ENCODE results near the gene SNN.

GRCh38 chr16:11651796-11652195, 16.5 kb upstream of the SNN start:
- TF ChIP-seq CTCF (IDR thresholded peaks at IDR 0.05; ENCODE audit: poor library complexity) (no peak), EZH2 (IDR thresholded peaks at IDR 0.05; ENCODE audit: borderline replicate concordance) (no peak), EZH2phosphoT487 (IDR thresholded peaks at IDR 0.05; ENCODE audit: low read depth, severe bottlenecking, unreplicated experiment) (no peak)
